ENCODE data around the gene MAP3K14.
A peak's percentile ranks its signal among the peaks of the same experiment; 100 is the strongest.

Gene MAP3K14

DNA sequence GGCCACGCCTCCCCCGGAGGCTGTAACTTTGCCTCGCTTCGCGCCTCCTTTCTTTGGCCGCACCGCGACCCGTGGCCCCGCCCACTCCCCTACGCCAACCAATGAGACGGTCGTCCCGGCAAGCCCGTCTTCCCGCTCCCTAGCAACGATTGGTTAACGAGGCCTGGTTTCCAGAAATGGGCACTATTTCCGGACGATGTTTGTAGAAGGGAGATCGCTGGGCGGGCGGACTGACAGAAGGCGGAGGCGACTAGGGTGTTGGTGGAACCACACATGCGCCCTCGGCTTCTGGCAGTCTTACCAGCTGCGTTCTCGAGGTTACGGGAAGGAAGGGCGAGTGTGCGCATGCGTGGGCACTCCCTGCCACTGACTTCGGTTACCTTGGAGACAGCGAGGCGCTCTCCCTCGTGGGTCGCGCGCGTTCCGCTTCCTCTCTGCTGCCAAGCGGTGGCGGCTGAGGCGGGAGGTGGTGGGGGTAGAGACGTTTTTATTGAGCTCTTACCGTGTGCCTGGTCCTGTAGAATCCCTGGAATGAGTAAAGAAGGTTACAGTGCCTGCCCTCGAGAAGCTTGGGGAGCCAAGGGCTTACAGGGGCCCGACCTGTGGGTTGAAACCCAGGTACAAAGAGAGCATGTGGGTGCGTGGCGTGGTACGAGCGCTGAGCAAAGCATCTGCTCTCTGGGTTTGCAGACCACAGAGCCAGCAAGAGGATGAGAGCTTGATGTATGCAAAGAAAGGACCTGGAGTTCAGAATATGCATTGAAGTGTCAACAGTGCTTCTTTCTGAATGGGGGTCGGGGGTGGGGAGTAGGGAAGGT, 500 bp upstream of the MAP3K14 start:
- no peaks in the 10 kb centered on the region for H3K9me3 ChIP-seq (ENCODE audit: insufficient read depth, low read depth, low read length)
- H3K4me2 ChIP-seq (ENCODE audit: low read depth, low read length, poor library complexity, severe bottlenecking) = peak overlapping the region; percentile 92
- H3K36me3 ChIP-seq (ENCODE audit: insufficient read depth, low read length) = no peaks in the 10 kb centered on the region
- no peaks in the 10 kb centered on the region for H4K20me1 ChIP-seq (ENCODE audit: insufficient read depth, low read length, poor library complexity, severe bottlenecking)
- peaks cover 36% of the 10 kb centered on the region for H3K79me2 ChIP-seq (ENCODE audit: insufficient read depth, low read length)
- H3K9ac ChIP-seq (ENCODE audit: low read depth, low read length, poor library complexity, severe bottlenecking) = peak overlapping the region; percentile 59
- TF ChIP-seq, protein P1, sequence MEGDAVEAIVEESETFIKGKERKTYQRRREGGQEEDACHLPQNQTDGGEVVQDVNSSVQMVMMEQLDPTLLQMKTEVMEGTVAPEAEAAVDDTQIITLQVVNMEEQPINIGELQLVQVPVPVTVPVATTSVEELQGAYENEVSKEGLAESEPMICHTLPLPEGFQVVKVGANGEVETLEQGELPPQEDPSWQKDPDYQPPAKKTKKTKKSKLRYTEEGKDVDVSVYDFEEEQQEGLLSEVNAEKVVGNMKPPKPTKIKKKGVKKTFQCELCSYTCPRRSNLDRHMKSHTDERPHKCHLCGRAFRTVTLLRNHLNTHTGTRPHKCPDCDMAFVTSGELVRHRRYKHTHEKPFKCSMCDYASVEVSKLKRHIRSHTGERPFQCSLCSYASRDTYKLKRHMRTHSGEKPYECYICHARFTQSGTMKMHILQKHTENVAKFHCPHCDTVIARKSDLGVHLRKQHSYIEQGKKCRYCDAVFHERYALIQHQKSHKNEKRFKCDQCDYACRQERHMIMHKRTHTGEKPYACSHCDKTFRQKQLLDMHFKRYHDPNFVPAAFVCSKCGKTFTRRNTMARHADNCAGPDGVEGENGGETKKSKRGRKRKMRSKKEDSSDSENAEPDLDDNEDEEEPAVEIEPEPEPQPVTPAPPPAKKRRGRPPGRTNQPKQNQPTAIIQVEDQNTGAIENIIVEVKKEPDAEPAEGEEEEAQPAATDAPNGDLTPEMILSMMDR (conservative IDR thresholded peaks at IDR 0.05; ENCODE audit: low read length) = no peak
- TF ChIP-seq EZH2phosphoT487 (IDR thresholded peaks at IDR 0.05; ENCODE audit: borderline replicate concordance) = no peak
- H3K9me2 ChIP-seq (replicated peaks; ENCODE audit: low read depth, low read length) = no peaks in the 10 kb centered on the region
- H2AFZ ChIP-seq (ENCODE audit: low read length) = peak overlapping the region; percentile 89
- peak overlapping the region; percentile 81 for H3K4me3 ChIP-seq (ENCODE audit: low read length, poor library complexity, severe bottlenecking)
- H3F3A ChIP-seq (ENCODE audit: low read depth) = peaks cover 2% of the 10 kb centered on the region; the same call in 1 of the 2 replicates
- H3K27me3 ChIP-seq (ENCODE audit: insufficient read depth, low read length, poor library complexity, severe bottlenecking) = no peaks in the 10 kb centered on the region
- peaks cover 63% of the 10 kb centered on the region for H3K4me1 ChIP-seq (ENCODE audit: insufficient read depth, low read length, poor library complexity, severe bottlenecking)

DNA sequence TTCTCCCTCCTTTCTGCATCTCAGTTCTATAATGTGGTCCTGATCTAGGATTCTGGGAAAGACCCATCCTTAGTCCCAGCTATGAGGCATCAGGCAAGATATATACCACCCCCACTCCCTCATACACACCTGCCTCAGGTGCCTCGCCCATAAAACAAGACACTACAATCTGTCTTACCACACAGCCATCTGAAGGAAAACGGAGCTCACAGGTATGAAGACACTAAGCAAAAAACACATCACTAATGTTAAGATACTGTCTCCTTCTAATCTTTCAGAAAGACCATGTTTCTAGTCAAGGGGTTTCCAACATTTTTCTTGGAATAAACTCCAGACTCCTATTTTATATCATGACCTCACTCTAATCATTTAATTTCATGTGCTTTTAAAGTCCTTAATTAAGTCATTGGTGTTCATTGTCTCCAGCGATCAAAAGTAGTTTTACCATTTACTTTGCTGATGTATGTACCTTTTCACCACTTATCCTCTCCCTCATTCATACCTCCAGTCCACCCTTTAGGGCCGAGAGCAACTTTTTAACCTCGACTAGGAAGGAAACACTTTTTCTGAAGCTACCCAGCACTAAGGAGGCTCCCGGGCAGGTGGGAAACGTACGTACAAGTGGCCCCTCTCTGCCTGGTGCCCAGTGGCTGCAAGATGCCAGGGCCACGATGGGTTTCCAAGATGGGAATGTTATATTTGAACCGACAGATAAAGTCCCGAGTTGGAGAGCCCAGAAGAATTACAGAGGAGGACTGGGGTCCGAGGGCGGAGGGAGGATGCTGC, 979 bp downstream of the MAP3K14 start:
- TF ChIP-seq EZH2phosphoT487 (IDR thresholded peaks at IDR 0.05; ENCODE audit: borderline replicate concordance) = no peak
- TF ChIP-seq, protein P1 (conservative IDR thresholded peaks at IDR 0.05; ENCODE audit: low read length) = no peak
- peak overlapping the region; percentile 91 for H3K4me2 ChIP-seq (ENCODE audit: low read depth, low read length, poor library complexity, severe bottlenecking)
- peaks cover 55% of the 10 kb centered on the region for H3K4me1 ChIP-seq (ENCODE audit: insufficient read depth, low read length, poor library complexity, severe bottlenecking)
- no peaks in the 10 kb centered on the region for H3K9me3 ChIP-seq (ENCODE audit: insufficient read depth, low read depth, low read length)
- peak overlapping the region; percentile 29; the same call in 1 of the 2 replicates for H2AFZ ChIP-seq (ENCODE audit: low read length)
- peaks cover 46% of the 10 kb centered on the region for H3K79me2 ChIP-seq (ENCODE audit: insufficient read depth, low read length)
- H3K4me3 ChIP-seq (ENCODE audit: low read length, poor library complexity, severe bottlenecking) = peak overlapping the region; percentile 81
- no peaks in the 10 kb centered on the region for H3K27me3 ChIP-seq (ENCODE audit: insufficient read depth, low read length, poor library complexity, severe bottlenecking)
- no peaks in the 10 kb centered on the region for H3K36me3 ChIP-seq (ENCODE audit: insufficient read depth, low read length)
- H3K9ac ChIP-seq (ENCODE audit: low read depth, low read length, poor library complexity, severe bottlenecking) = peak overlapping the region; percentile 70
- no peaks in the 10 kb centered on the region for H3K9me2 ChIP-seq (replicated peaks; ENCODE audit: low read depth, low read length)
- no peaks in the 10 kb centered on the region for H4K20me1 ChIP-seq (ENCODE audit: insufficient read depth, low read length, poor library complexity, severe bottlenecking)
- peaks cover 2% of the 10 kb centered on the region; the same call in 1 of the 2 replicates for H3F3A ChIP-seq (ENCODE audit: low read depth)

DNA sequence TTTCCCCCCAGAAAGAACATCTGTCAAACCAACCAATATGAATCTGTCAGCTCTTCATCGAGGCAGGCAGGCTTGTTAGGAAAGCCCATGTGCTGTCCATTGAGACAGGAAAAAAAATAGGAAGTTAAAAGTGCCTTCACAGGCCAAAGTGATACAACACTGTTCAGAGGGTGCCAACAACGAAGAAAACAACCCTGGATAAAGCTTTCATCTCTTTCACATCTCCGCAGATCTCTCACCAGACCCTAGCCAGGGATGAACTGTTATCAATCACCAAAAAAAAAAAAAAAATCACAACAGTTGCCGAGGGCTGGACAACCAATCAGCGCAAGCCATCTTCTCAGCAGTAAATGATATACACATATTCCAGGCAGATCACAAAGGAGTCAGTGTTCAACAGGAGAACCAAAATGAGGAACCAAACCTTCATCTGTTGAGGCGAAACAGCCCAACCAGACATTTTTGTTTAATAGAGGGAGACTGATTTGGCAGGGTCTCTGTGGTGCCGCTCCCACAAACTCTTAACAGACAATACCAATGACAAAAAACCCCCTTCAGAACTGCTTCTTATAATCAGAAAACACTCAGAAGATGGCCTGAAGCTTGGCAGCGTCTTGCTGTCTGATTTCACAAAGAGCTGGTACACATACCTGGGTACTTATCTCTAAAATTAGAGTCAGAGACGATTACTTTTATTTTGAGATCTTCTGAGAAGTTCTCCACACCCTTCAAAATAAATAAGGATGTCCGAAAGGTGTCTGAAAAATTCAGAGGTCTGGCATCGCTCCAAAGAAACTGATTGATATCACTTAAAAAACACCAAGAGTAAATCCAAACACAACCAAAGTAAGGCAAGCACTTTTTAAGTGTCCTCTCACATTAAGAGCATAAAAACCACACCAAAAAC, 1.8 kb downstream of the MAP3K14 start:
- H3K9me3 ChIP-seq (ENCODE audit: insufficient read depth, low read depth, low read length) = no peaks in the 10 kb centered on the region
- H3K9me2 ChIP-seq (replicated peaks; ENCODE audit: low read depth, low read length) = no peaks in the 10 kb centered on the region
- H4K20me1 ChIP-seq (ENCODE audit: insufficient read depth, low read length, poor library complexity, severe bottlenecking) = no peaks in the 10 kb centered on the region
- peaks cover 53% of the 10 kb centered on the region for H3K79me2 ChIP-seq (ENCODE audit: insufficient read depth, low read length)
- H3K27me3 ChIP-seq (ENCODE audit: insufficient read depth, low read length, poor library complexity, severe bottlenecking) = no peaks in the 10 kb centered on the region
- no peak for TF ChIP-seq EZH2phosphoT487 (IDR thresholded peaks at IDR 0.05; ENCODE audit: borderline replicate concordance)
- TF ChIP-seq, protein P1 (conservative IDR thresholded peaks at IDR 0.05; ENCODE audit: low read length) = no peak
- H3K4me2 ChIP-seq (ENCODE audit: low read depth, low read length, poor library complexity, severe bottlenecking) = peak overlapping the region; percentile 91
- no peaks in the 10 kb centered on the region for H3K36me3 ChIP-seq (ENCODE audit: insufficient read depth, low read length)
- peaks cover 50% of the 10 kb centered on the region for H3K4me1 ChIP-seq (ENCODE audit: insufficient read depth, low read length, poor library complexity, severe bottlenecking)
- H3K4me3 ChIP-seq (ENCODE audit: low read length, poor library complexity, severe bottlenecking) = peak overlapping the region; percentile 81
- H3F3A ChIP-seq (ENCODE audit: low read depth) = peaks cover 2% of the 10 kb centered on the region; the same call in 1 of the 2 replicates
- no peak overlapping the region for H2AFZ ChIP-seq (ENCODE audit: low read length)
- H3K9ac ChIP-seq (ENCODE audit: low read depth, low read length, poor library complexity, severe bottlenecking) = peak overlapping the region; percentile 70
